Putamen (tissue), 1 donor: ENCODE data around the gene C1QL3.

Experiments
- DNase-seq: peaks from one replicate; pipeline ENCODE4 v3.0.0-alpha.2; 2016; ENCODE audit warnings: low spot score

Gene C1QL3

DNA sequence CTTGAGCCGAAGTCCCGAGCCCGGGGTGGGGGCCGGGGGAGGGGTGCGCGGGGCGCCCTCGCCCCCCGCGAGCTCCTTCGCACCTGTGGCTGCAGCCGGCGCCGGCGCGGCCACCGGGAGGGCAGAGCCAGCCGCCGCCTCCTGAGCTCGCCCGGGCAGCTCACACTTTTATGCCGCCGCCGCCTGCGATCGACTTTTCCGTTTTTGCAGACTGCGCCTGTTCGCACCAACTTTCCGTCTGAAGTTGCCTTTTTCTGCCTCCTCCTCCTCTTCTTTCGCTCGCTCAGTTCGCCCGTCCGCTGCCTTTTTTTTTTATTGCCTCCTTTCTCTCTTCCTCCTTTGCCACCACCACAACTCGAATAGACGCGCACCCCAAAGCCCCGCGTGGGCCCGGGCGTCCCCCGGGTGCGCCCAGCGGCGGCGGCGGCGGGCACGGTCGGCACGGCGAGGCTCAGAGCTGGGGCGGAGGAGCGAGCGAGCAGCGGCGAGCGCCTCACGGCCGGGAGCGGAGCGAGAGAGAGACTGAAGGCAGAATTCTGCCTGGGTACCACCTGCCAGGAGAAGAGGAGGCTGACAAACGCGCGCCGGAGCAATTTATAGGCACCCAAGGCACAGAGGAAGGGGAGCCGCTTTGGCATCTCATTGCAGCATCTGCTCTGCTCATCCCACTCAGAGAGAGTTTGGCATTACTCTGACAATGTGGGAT, at the start of gene C1QL3:
Gene C1QL3 (minus strand): TSS at position 569 of the 706 bp plus-strand sequence. CDS start 814 bp downstream, outside the sequence.
- no peak for DNase-seq

DNA sequence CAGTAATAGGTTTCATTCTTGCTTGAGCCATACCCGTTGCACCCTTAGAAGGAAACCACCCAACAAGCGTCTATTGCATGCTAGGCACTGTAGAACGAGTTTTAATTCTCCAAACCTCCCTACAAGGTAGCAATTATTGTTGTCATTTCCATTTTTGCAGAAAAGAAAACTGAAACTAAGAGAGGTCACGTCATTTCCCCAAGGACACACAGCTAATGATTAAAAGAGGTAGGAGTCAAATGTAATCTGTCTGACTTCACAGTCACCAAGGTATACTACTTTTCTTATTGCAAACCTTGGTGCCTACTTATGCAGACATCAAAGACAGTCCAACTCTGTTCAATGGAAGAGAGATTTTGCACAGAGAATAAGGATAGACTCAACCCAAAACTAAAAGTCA, 49.1 kb upstream of the C1QL3 start:
- no peak for DNase-seq

GRCh38 chr10:16566202-16566805, 44.6 kb upstream of the C1QL3 start:
- DNase-seq = no peak

DNA sequence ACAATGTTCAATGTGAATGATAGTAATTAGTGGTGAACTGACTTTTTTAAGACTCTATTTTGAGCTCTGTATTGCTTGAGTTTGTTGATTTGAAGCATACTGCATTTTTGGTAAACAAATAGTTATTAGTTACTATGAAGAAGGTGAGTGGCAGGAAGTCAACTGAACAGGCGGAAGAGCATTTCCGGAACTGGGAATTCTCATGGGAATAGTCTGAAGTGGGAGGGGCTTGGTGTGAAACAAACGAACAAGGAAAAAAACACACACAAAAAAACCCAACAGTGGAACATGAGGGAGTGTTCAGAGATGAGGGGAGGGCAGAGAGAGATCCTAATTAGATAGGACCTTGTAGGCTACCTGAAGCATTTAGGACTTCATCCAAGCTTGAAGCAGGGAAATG, 43.9 kb upstream of the C1QL3 start:
- DNase-seq = no peak

DNA sequence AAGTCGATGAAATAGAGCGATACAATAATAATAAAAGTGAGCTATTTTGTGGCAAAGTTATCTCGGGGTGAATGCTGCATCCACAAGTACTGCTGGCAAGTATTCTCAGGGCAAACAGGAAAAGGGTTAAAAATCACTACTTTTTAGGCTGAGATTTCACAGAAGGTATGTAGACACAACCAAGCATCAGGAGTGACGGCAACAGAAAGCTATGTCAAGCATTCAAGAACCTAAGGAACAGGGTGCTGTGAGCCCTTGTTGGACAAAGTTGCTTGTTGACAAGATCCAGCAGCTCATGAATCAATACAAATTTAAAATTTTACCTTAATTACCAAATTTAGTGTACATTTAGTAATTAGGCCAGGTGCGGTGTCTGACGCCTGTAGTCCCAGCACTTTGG, 41.2 kb upstream of the C1QL3 start:
- DNase-seq = no peak

DNA sequence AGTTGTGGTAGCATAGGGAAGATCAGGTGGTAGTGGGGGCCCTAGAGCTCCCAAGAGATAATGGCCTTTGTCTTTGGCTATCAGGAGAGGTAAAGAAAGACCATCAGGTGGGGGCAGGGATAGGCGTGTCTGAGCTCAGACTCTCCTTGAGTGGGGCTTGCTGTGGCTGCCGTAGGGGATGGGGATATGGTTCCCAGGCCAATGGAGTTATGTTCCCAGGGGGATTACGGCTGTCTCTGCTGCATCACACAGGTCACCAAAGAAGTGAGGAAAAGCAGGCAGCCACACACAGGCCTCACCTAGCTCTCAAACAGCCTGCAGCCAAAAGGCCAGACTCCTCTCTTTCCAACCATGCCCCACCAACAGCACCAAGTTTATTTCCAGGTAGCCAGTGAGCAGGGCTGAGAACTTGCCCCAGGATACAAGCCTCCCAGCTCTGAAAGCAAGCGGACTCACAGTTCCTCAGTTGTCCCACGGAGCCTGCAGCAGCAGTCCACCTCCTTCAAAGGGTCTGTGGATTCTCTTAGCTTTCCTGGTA, 37.6 kb upstream of the C1QL3 start:
- DNase-seq = no peak

DNA sequence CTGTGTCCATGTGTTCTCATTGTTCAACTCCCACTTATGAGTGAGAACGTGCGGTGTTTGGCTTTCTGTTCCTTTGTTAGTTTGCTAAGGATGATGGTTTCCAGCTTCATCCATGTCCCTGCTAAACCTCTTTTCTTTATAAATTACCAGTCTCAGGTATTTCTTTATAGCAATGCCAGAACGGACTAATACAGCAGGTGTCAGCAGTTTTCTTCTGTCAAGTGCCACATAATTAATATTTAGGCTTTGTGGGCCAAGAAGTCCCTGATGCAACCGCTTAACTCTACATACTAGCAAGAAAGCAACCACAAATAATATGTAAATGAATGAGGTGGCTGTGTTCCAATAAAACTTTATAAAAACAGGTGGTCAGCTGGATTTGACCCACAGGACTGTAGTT, 26.3 kb upstream of the C1QL3 start:
- DNase-seq = no peak

- DNase-seq = no peak
Observed at GRCh38 chr10:16545116-16545736, 23.5 kb upstream of the C1QL3 start.

GRCh38 chr10:16544591-16544990, 22.9 kb upstream of the C1QL3 start:
- DNase-seq = no peak

GRCh38 chr10:16544099-16544498, 22.4 kb upstream of the C1QL3 start:
- DNase-seq = no peak

GRCh38 chr10:16536155-16536554, 14.5 kb upstream of the C1QL3 start:
- no peak for DNase-seq

GRCh38 chr10:16529853-16530252, 8.2 kb upstream of the C1QL3 start:
- no peak for DNase-seq

DNA sequence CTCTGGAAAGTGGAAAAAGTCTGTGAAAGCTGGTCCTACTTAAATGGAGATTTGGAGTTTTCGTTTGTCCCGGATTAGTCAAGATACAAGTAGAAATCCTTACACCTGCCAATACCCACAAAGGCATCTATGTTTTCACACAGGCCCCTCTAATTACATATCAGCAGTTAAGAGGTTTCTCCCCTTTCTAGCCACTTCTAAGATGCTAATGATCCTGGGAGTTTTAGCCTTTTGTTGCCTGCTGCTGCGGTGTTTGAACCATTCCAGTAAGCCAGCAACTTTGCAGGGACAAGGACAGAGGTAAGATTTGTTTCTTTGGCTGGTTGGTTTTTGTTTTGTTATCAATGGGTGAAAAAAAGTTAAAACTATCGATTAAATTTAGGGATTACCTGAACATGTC, 5.8 kb upstream of the C1QL3 start:
- no peak for DNase-seq

DNA sequence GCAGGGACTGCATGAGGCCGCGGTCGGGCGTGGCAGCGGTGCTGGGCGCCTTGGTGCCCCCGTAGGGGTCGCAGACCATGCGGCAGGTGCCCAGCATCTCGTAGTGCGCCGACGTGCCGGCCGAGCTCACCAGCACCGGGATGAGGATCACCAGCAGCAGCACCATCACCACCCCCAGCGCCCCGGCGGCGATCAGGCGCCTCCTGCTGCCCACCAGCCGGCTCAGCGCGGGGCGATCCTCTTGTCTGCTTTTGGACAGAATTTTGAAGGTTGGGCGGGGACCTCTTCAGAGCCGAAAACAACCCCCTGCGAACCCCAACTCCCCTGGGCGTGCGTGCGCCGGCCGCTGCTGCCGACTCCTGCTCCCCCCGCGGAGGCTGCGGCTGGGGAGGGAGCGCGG, 779 bp downstream of the C1QL3 start:
- no peak for DNase-seq

DNA sequence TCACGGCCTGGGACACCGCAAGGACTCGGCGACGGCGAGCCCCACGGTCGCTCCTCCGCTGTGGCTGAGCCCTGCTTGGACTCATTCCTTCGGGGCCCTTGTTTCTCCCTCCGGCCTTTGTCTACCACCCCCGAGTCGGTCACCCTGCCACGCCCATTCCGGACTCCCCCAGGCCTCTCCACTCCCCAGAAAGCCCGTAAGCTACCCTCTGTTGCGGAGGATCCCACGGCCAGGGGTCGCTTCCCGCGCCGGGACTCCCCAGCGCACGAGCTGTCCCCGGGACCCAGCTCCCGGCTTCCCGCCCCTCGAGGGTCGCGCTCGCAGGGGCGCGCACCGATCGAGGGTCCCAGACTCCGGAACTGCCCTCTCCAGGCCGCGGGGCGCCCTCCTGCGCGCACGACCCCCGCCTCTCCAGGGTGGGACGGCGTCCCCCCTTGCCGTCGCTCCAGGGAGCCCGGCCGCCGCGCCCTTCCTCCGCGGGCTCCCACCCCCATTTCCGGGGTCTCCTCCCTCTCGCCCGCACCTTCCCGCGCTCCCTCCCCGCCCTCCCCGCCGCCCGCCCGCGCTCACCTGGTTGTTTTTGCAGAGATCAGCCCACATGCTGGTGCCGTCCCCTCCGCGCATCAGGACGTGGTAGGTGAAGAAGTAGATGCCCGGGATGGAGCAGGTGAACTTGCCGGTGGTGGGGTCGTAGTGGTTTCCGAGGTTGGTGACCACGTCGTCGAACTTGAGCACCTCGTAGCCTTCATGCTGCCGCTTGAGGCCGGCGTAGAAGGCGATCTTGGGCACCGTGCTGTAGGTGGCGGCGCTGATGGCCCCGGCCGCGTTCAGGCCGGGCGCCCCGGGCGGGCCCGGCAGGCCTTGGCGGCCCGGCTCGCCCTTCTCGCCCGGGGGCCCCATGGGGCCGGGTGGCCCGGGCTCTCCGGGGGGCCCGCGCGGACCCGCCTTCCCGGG, 1.5 kb downstream of the C1QL3 start:
- no peak for DNase-seq

DNA sequence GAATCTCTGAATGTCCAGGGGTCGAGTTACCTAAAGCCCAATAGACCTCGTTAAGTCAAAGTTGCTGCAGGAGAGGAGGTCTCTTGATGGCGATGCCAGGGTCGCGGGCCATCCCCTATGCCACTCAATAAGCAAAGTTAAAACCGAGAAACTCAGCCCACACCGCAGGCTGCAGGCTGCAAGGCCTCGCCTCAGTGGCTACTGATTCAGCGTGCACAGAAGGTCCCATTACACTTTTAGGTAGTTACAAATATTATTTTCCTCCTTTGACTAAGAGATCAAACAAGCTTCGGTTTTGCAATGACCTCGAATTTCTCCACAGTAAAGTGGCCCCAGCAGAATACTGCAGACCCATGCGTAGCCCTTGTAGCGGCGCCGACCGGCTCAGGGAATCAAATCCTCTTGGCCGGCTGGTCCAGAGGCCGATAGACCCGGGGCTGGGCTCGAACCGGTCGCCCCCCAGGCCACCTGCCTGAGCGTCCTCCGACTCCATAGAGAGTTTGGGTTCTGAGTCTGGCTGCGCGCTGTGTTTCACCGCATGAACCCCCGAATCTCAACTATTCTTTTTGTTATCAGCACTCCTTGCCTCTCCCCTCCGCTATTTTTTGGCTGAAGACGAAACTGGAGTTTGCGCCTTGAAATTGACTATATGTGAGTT, 2.3 kb downstream of the C1QL3 start:
- DNase-seq = no peak

DNA sequence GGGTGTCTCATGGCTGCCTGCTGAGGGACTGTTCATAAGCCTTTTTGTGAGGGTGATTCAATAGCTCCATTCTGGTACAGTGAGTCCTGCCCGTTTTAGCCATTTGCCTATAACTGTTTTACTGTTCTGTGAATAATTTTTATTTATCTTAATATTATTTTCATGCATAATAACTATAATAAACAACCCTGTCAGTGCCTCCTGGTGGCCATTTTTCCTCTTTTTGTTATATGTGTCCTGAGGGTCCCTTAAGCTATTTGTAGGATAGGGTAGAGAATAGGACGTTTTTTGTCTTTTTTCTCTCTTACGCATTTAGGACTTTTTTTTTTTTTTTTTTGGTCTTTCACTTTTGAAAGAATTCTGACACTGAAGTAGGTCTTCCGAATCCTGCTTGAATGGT, 2.9 kb downstream of the C1QL3 start:
- DNase-seq = no peak

GRCh38 chr10:16510843-16511242, 10.8 kb downstream of the C1QL3 start:
- DNase-seq = no peak

- no peak for DNase-seq
Observed at GRCh38 chr10:16509996-16510395, 11.7 kb downstream of the C1QL3 start.

DNA sequence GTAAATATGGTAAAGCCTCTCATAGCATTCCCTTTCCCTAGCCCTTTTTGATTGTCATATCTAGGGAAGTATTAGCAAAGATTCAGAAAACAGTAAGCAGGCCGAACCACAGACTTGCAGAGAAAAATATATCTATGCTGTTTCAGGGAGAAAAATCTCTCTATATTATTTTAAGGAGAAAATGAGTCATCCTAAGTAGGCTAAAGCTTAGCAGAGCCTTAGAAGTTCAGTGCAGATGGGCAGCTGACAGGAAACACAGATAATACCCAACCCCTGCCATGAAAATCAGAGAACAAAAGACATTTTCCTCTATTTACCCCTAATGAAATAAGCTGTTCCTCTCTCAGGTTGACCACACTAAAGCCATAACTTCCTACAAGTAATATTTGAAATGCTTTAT, 16.5 kb downstream of the C1QL3 start:
- no peak for DNase-seq

GRCh38 chr10:16497911-16498310, 23.8 kb downstream of the C1QL3 start:
- DNase-seq = no peak
